Posterior cingulate gyrus (tissue), 11 donors: Measurements from ENCODE around the gene UTP20.
A peak's percentile ranks its signal among the peaks of the same experiment; 100 is the strongest.

Experiments used
- DNase-seq, 10 donors: peaks; one replicate each; pipeline versions ENCODE4 v3.0.0 to v3.0.0-alpha.2; 2020 to 2021; ENCODE audit warnings: mixed read lengths in 3 of 10
- intact Hi-C: fragments of 100-400 bp; cut with DNase I; formaldehyde crosslinking; loops from one replicate; pipeline ENCODE4 v1.15.1; 2023

UTP20 gene

DNA sequence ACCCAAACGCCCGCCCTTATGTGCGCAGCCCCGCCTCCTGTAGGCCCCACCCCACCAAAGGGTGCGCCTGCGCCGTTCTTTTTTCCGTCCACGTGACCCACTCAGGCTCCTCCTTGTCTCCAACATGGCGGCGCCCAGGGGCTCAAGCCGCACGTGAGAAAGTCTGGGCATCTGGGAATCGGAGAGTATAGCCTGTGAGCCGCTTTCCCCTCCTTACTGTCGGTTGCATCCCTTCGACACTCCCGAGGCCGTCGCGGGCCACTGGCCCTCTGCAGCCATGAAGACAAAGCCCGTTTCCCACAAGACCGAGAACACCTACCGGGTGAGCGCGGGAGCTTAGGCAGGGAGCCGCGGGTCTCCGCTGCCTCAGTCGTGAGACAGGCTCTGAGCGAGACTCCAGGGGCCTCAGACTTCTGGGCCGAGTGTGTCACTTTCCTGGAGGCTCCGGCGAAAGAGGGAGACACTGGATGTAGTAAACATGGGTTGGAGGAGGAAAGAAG lies at the start of gene UTP20:
Gene UTP20, plus strand, starts transcription at position 100 of the 500 bp plus-strand sequence. Its CDS starts 178 bp downstream, at position 278.
- intact Hi-C loops: no loop called here
- DNase-seq: peak; percentile 92 to 100 (median 96)

- no peak for DNase-seq
- intact Hi-C loops: no loop called here
Measured at GRCh38 chr12:101230547-101230946, 49.4 kb upstream of the UTP20 start.

GRCh38 chr12:101231636-101232035 lies 48.3 kb upstream of the UTP20 start:
- intact Hi-C loops: no loop called here
- no peak for DNase-seq

- intact Hi-C loops: no loop called here
- no peak for DNase-seq
Measured at GRCh38 chr12:101235686-101236085, 44.2 kb upstream of the UTP20 start.

- intact Hi-C loops: no loop called here
- no peak for DNase-seq
Measured at GRCh38 chr12:101238306-101238705, 41.6 kb upstream of the UTP20 start.

GRCh38 chr12:101238800-101239329 lies 41.0 kb upstream of the UTP20 start:
- no peak for DNase-seq
- intact Hi-C loops: no loop called here

DNA sequence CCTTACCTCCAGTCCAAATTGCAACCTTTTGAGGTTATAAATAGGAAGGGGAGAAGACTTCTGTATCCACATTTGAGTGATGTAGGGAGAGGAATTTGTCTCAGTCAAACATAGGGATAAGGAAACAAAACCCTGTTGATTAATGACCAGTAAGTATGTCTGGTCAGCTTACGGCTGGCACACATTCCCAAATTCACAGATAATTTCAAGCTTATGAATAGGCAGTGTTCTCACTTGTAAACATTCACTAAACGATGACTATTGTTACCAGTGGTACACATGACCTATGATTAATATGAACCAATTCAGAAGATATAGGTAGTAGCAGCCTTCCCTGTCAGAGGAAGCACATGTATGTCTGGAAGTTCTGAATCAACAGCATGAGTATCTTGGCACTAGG lies 36.8 kb upstream of the UTP20 start:
- intact Hi-C loops: no loop called here
- DNase-seq: no peak

DNA sequence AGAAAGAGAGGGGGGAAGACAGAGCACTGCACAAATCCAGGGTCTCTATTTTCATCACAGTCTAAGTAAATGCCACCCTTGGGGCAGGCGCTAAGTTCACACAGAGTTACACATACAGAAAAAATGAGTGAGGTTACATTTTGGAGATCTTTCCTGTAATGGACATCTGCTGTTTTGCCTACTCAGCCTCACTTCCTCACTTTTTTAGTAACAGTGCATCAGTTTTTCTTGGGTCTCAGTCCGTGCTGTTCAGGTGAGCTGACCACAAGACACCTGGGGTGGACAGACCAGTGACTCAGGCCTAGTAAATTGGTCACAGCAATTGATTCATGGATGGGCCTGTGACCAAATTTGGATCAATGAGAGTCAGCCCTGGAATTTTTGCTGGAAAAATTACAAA lies 36.3 kb upstream of the UTP20 start:
- no peak for DNase-seq
- intact Hi-C loops: no loop called here

DNA sequence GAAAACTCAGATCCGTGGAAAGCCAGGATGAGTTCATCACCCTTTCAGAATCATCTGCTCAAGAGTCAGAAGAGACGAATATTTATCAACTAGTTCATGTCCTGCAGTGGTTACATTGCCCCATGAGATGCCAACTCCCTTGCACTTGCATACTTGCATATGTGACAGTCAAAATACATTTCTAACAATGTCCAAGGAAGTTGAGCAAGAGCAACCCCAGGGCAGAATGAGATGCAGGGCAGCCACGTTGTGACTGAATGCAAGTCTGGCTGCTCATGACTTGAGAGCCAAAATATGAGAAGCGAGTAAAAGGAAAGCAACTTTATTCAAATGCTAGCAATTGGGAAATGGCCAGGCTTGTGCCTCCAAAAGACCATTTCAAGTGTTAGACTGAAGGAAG lies 23.6 kb upstream of the UTP20 start:
- no peak for DNase-seq
- intact Hi-C loops: no loop called here

DNA sequence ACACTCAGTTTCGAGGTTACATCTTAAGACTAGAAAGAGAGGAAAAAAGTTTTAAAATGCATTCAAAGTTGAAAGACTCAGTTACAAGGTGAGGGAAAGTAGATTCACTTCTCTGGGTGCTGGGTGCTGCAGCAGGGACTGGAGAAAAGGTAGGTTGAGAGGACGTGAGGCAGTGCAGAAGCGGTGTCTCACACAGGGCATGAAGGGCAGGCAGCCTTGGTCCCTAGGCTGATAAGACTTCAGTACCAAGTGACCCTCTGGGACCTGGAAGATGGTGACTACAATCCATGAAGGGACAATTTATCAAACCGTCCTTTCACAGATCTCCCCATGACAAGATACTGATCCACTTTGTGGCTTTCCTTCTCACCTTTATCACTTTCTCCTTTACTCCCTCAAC lies 22.5 kb upstream of the UTP20 start:
- intact Hi-C loops: no loop called here

DNA sequence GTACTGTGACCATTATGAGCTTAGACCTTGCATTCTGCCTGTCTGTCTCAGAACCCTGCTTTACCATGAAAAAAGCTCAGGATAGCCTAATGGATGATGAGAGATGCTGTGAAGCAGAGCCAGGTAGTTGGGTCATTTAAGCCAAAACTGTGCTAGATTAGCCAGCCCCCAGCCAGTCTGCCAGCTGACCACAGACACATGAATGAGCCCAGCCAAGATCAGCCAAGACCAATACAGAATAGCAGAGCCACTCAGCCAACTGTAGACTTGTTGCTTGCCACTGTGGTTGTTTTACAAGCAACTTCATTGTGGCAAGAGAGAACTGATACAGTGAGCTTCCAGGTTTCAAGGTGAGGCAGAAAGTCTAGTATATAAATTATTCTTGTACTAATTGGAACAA lies 12.8 kb upstream of the UTP20 start:
- DNase-seq: no peak
- intact Hi-C loops: no loop called here

More for the DNA sequence above, 22.5 kb upstream of the UTP20 start:
- DNase-seq: no peak

- intact Hi-C loops: no loop called here
- no peak for DNase-seq
Measured at GRCh38 chr12:101276433-101276832, 3.5 kb upstream of the UTP20 start.

GRCh38 chr12:101277443-101277842 lies 2.5 kb upstream of the UTP20 start:
- intact Hi-C loops: no loop called here
- DNase-seq: no peak

GRCh38 chr12:101287357-101287756 lies 7.5 kb downstream of the UTP20 start:
- DNase-seq: no peak
- intact Hi-C loops: no loop called here

GRCh38 chr12:101297661-101298060 lies 17.8 kb downstream of the UTP20 start:
- DNase-seq: no peak
- intact Hi-C loops: no loop called here

DNA sequence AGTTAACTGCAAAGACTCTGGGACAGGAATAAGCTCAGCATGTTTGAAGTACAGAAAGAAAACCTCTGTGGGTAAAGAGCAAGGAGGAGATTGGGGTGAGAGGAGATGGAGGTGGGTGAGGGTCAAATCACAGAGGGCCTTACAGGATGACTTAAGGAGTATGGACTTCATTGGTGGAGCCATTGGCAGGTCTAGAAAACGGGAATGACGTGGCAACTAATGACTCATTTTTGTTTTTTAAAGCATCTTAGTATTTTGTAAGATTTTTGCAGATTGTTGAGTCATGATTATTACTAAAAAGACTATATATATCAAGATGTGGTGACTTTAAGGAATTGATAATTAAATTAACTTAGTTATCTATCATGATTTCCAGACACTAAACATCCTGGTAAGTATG lies 18.5 kb downstream of the UTP20 start:
- intact Hi-C loops: no loop called here

GRCh38 chr12:101299346-101299745 lies 19.4 kb downstream of the UTP20 start:
- no peak for DNase-seq
- intact Hi-C loops: no loop called here

More for the DNA sequence above, 18.5 kb downstream of the UTP20 start:
- no peak for DNase-seq

- peak in 2 of 10 donors; percentile 27 to 75 for DNase-seq
- intact Hi-C loops: no loop called here
Measured at GRCh38 chr12:101299931-101300330, 20.0 kb downstream of the UTP20 start.

DNA sequence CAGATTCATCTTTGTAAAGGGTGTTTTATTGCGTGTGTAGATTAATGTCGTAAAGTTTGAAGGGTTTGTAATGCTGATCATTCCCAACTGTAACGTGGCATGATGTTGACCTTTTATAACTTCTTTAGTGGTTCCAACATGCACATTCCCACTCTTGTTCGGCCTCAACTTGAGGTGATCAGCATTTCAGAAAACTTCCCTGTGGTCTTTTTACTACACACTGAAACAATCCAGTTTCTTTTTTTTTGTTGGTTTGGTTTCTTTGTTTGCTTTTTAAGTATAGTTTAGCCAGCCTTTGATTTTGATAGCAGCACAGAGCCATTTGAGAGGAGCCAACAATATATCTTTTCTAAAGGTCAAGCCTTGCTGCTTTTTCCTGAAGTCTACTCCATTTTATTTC lies 22.8 kb downstream of the UTP20 start:
- intact Hi-C loops: no loop called here
- DNase-seq: no peak

- no peak for DNase-seq
- intact Hi-C loops: no loop called here
Measured at GRCh38 chr12:101305226-101305779, 25.4 kb downstream of the UTP20 start.

DNA sequence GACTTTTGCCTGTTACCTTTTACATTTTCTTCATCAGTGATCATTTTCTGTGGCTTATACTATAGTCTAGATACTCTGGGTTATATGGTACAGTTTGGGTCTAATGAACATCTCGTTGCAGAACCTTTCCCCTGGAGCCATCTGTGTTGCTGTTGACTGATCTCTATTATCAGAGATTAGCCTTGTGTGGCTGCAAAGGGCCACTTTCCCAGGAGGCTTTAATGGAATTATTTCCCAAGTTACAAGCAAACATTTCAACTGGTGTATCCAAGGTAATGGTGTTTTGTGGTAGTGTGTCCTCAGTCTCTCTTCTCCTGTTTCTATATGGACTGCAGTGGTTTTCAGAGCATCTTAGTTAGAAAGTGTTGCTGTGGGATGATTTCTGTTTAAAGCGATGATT lies 25.9 kb downstream of the UTP20 start:
- intact Hi-C loops: no loop called here

GRCh38 chr12:101322480-101322879 lies 42.6 kb downstream of the UTP20 start:
- no peak for DNase-seq
- intact Hi-C loops: no loop called here

More for the DNA sequence above, 25.9 kb downstream of the UTP20 start:
- DNase-seq: no peak

GRCh38 chr12:101323255-101323654 lies 43.4 kb downstream of the UTP20 start:
- no peak for DNase-seq
- intact Hi-C loops: no loop called here
